ENCODE data around the gene KIF6. TPM values are rescaled to one million over a fixed set of nuclear protein-coding genes. Genes with fewer than 3 reads are reported as not detected.
A peak's percentile ranks its signal among the peaks of the same experiment; 100 is the strongest.

The KIF6 gene
- total and polyA plus RNA-seq, 4 experiments from 2014 or later: not detected

GRCh38 chr6:39365281-39366074, 359.7 kb downstream of the KIF6 start:
- Mint-ChIP-seq H3K4me3 (no peak overlapping the region), H3K9me3 (no peaks in the 10 kb centered on the region), H3K27ac (no peak overlapping the region), H3K27me3 (peaks cover 16 to 21% of the 10 kb centered on the region in 2 donors), H3K4me1 (peaks cover 0 to 4% (median 2%) of the 10 kb centered on the region in 4 donors), H3K36me3 (no peaks in the 10 kb centered on the region)
- POLR2A ChIA-PET (ENCODE audit: partially characterized antibody): no interaction called here
- H3K27me3 ChIP-seq (ENCODE audit: insufficient read depth, low read length): no peaks in the 10 kb centered on the region
- no peaks in the 10 kb centered on the region for H3K4me1 ChIP-seq (ENCODE audit: insufficient read depth, low read length)
- intact Hi-C loops (cut with micrococcal nuclease): no loop called here
- H3K36me3 ChIP-seq (ENCODE audit: insufficient read depth, low read length): no peaks in the 10 kb centered on the region
- no peak overlapping the region for H3K4me3 ChIP-seq (ENCODE audit: low read length in 2 of 2)
- no peak overlapping the region for H3K27ac ChIP-seq (ENCODE audit: low read depth, low read length)
- no peaks in the 10 kb centered on the region for H3K9me3 ChIP-seq (ENCODE audit: control insufficient read depth in 1 of 2, low read length in 2 of 2)
- DNase-seq: no peak
- CTCF ChIA-PET (ENCODE audit: partially characterized antibody): interaction anchor here (2.0 kb wide), 1 partner anchor 18 kb away, joined by 8 read pairs; no protein-coding TSS in a partner anchor

- H3K27ac ChIP-seq (ENCODE audit: low read depth, low read length): no peak overlapping the region
- no peaks in the 10 kb centered on the region for H3K36me3 ChIP-seq (ENCODE audit: insufficient read depth, low read length)
- CTCF ChIA-PET (ENCODE audit: partially characterized antibody): interaction anchor here (1.1 to 2.0 kb wide), 5 partner anchors 7 to 22 kb away, joined by 3 to 8 read pairs (median 5); no protein-coding TSS in a partner anchor
- Mint-ChIP-seq H3K4me1 (peaks cover 0 to 4% (median 2%) of the 10 kb centered on the region in 4 donors), H3K9me3 (no peaks in the 10 kb centered on the region), H3K27me3 (peaks cover 10 to 14% of the 10 kb centered on the region in 2 donors), H3K36me3 (no peaks in the 10 kb centered on the region), H3K4me3 (no peak overlapping the region), H3K27ac (no peak overlapping the region)
- DNase-seq: no peak
- H3K4me1 ChIP-seq (ENCODE audit: insufficient read depth, low read length): no peaks in the 10 kb centered on the region
- POLR2A ChIA-PET (ENCODE audit: partially characterized antibody): no interaction called here
- intact Hi-C loops (cut with micrococcal nuclease): no loop called here
- H3K9me3 ChIP-seq (ENCODE audit: control insufficient read depth in 1 of 2, low read length in 2 of 2): no peaks in the 10 kb centered on the region
- no peak overlapping the region for H3K4me3 ChIP-seq (ENCODE audit: low read length in 2 of 2)
- no peaks in the 10 kb centered on the region for H3K27me3 ChIP-seq (ENCODE audit: insufficient read depth, low read length)
Measured at GRCh38 chr6:39363280-39363679, 361.9 kb downstream of the KIF6 start.

DNA sequence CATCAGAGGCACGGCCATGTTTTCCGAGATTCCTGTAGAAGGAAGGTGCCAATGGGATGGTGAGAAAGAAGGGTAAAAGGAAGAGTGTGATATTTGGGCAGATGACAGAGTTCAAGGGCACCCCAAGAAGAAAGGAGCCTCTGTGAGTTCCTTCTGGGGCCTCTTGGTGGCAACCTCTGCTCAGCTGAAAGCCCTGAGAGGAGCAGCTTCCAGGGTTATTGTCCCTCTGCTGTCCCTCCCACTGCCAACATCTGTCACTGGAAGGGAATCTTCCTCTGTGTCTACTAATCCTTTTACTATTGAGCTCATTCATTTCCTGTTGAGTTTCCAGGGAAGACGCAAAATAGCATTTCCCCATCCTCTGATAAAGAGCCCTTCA, 362.7 kb downstream of the KIF6 start:
- no peaks in the 10 kb centered on the region for H3K36me3 Mint-ChIP-seq
- H3K4me3 ChIP-seq (ENCODE audit: low read length in 2 of 2): no peak overlapping the region
- H3K9me3 ChIP-seq (ENCODE audit: control insufficient read depth in 1 of 2, low read length in 2 of 2): no peaks in the 10 kb centered on the region
- no peak overlapping the region for H3K27ac ChIP-seq (ENCODE audit: low read depth, low read length)
- intact Hi-C loops (cut with micrococcal nuclease): no loop called here
- peaks cover 0 to 4% (median 2%) of the 10 kb centered on the region in 4 donors for H3K4me1 Mint-ChIP-seq
- no peaks in the 10 kb centered on the region for H3K27me3 ChIP-seq (ENCODE audit: insufficient read depth, low read length)
- no peaks in the 10 kb centered on the region for H3K4me1 ChIP-seq (ENCODE audit: insufficient read depth, low read length)
- H3K9me3 Mint-ChIP-seq: no peaks in the 10 kb centered on the region
- peaks cover 10 to 14% of the 10 kb centered on the region in 2 donors for H3K27me3 Mint-ChIP-seq
- CTCF ChIA-PET (ENCODE audit: partially characterized antibody): interaction anchor here (1.1 to 1.9 kb wide), 4 partner anchors 8 to 23 kb away, joined by 3 to 12 read pairs (median 6); no protein-coding TSS in a partner anchor
- no peaks in the 10 kb centered on the region for H3K36me3 ChIP-seq (ENCODE audit: insufficient read depth, low read length)
- H3K4me3 Mint-ChIP-seq: no peak overlapping the region
- no peak for DNase-seq
- POLR2A ChIA-PET (ENCODE audit: partially characterized antibody): no interaction called here
- no peak overlapping the region for H3K27ac Mint-ChIP-seq

DNA sequence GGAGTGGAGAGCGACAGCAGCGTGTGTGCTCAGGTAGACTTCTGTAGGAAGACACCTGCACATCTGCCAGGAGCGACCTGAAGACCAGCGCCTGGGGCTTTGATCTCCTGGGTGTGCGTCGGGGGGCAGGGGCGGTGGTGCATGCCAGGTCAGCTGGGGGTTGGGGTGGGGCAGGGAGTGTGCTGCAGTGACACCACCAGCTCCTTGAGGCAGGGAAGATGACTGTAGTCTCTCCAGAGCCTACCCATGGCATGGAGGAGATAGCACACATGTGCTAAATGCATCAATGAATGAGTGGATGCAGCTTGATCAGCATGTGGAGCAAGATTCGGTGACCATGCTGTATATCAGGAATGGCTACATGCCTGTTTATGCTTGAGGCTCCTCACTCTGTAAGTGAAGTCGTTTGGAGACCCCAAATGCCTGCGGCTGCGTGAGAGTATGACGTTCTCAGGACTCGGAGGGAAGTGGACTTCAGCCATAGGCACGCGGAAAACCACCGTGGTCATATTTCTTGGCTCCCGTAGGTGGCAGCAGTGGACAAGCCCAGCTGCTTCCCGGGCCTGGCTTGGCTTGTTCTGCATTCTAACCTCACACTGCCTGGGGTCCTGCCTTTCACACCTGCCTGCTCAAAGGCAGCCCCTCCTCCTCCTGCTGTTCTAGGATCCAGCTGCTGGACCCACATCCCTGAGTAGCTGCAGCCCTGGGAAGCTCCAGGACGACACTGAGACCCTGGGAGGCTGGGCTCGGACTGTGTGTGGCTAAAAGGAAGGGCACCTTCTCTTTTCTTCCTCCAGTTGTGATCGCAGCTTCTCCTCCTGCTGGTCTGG, 363.3 kb downstream of the KIF6 start:
- Histone ChIP-seq H3K27me3 (ENCODE audit: insufficient read depth, low read length) (no peaks in the 10 kb centered on the region), H3K4me3 (ENCODE audit: low read length in 2 of 2) (no peak overlapping the region), H3K4me1 (ENCODE audit: insufficient read depth, low read length) (no peaks in the 10 kb centered on the region), H3K36me3 (ENCODE audit: insufficient read depth, low read length) (no peaks in the 10 kb centered on the region), H3K9me3 (ENCODE audit: control insufficient read depth in 1 of 2, low read length in 2 of 2) (no peaks in the 10 kb centered on the region), H3K27ac (ENCODE audit: low read depth, low read length) (no peak overlapping the region)
- intact Hi-C loops (cut with micrococcal nuclease): no loop called here
- Mint-ChIP-seq H3K27ac (no peak overlapping the region), H3K9me3 (no peaks in the 10 kb centered on the region), H3K27me3 (peaks cover 10 to 16% of the 10 kb centered on the region in 2 donors), H3K4me3 (peak overlapping the region in 2 of 8 donors; percentile 50 to 57), H3K4me1 (peaks cover 0 to 4% (median 2%) of the 10 kb centered on the region in 4 donors), H3K36me3 (no peaks in the 10 kb centered on the region)
- ChIA-PET CTCF (ENCODE audit: partially characterized antibody) (interaction anchor here (1.1 to 1.9 kb wide), 5 partner anchors 9 to 25 kb away, joined by 3 to 12 read pairs (median 5); no protein-coding TSS in a partner anchor), POLR2A (ENCODE audit: partially characterized antibody) (no interaction called here)
- peak in 4 of 5 donors; percentile 8 to 29 (median 12) for DNase-seq

DNA sequence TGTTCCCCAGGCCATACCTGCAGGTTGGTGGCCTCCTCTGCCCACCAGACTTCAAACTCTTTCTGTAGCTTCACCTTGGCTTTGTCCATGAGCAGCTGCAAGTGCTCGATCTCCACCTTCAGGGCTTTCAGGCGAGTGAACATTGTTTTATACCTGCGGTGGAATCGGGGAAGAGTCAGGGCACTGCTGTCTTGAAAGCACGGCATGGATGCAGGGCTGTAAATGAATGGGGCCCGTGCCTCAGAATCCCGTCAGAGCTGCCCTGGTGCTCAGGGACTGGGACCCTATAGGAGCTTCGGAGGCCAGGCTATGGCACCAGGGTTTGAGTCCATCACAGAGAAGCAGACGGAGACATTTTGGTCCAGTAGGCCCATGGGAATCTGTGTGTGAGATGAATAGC, 364.8 kb downstream of the KIF6 start:
- Mint-ChIP-seq H3K9me3 (no peaks in the 10 kb centered on the region), H3K4me3 (no peak overlapping the region), H3K27ac (no peak overlapping the region), H3K36me3 (no peaks in the 10 kb centered on the region), H3K27me3 (peaks cover 7 to 15% of the 10 kb centered on the region in 2 donors), H3K4me1 (peaks cover 0 to 4% (median 2%) of the 10 kb centered on the region in 4 donors)
- Histone ChIP-seq H3K4me3 (ENCODE audit: low read length in 2 of 2) (no peak overlapping the region), H3K4me1 (ENCODE audit: insufficient read depth, low read length) (no peaks in the 10 kb centered on the region), H3K27ac (ENCODE audit: low read depth, low read length) (no peak overlapping the region), H3K36me3 (ENCODE audit: insufficient read depth, low read length) (no peaks in the 10 kb centered on the region), H3K27me3 (ENCODE audit: insufficient read depth, low read length) (no peaks in the 10 kb centered on the region), H3K9me3 (ENCODE audit: control insufficient read depth in 1 of 2, low read length in 2 of 2) (no peaks in the 10 kb centered on the region)
- CTCF ChIA-PET (ENCODE audit: partially characterized antibody): no interaction called here
- intact Hi-C loops (cut with micrococcal nuclease): no loop called here
- no peak for DNase-seq
- POLR2A ChIA-PET (ENCODE audit: partially characterized antibody): no interaction called here

- H3K4me3 Mint-ChIP-seq: no peak overlapping the region
- H3K27me3 Mint-ChIP-seq: peaks cover 6 to 10% of the 10 kb centered on the region in 2 donors
- no peaks in the 10 kb centered on the region for H3K27me3 ChIP-seq (ENCODE audit: insufficient read depth, low read length)
- H3K4me1 Mint-ChIP-seq: peaks cover 0 to 4% (median 2%) of the 10 kb centered on the region in 4 donors
- no peak overlapping the region for H3K27ac Mint-ChIP-seq
- no peaks in the 10 kb centered on the region for H3K9me3 Mint-ChIP-seq
- intact Hi-C loops (cut with micrococcal nuclease): no loop called here
- no peaks in the 10 kb centered on the region for H3K36me3 Mint-ChIP-seq
- ChIA-PET CTCF (ENCODE audit: partially characterized antibody) (interaction anchor here (1.3 to 1.8 kb wide), 3 partner anchors 10 to 18 kb away, joined by 3 to 5 read pairs (median 4); no protein-coding TSS in a partner anchor), POLR2A (ENCODE audit: partially characterized antibody) (no interaction called here)
- no peaks in the 10 kb centered on the region for H3K4me1 ChIP-seq (ENCODE audit: insufficient read depth, low read length)
- H3K9me3 ChIP-seq (ENCODE audit: control insufficient read depth in 1 of 2, low read length in 2 of 2): no peaks in the 10 kb centered on the region
- DNase-seq: no peak
- no peak overlapping the region for H3K27ac ChIP-seq (ENCODE audit: low read depth, low read length)
- H3K4me3 ChIP-seq (ENCODE audit: low read length in 2 of 2): no peak overlapping the region
- H3K36me3 ChIP-seq (ENCODE audit: insufficient read depth, low read length): no peaks in the 10 kb centered on the region
Measured at GRCh38 chr6:39357998-39358686, 367.1 kb downstream of the KIF6 start.
